Stimulated activated CD8-positive, alpha-beta memory T cell treated with anti-CD3 and anti-CD28 coated beads, Interleukin-12 subunit alpha, Interleukin-12 subunit beta, amount 100 ng/mL, for 4 hours (primary cell): ENCODE measurements around the gene MYO5B.

ENCODE experiments used
- DNase-seq: peaks from one replicate; pipeline ENCODE4 v3.0.0-alpha.2; 2020; ENCODE audit warnings: low read depth

The MYO5B gene

DNA sequence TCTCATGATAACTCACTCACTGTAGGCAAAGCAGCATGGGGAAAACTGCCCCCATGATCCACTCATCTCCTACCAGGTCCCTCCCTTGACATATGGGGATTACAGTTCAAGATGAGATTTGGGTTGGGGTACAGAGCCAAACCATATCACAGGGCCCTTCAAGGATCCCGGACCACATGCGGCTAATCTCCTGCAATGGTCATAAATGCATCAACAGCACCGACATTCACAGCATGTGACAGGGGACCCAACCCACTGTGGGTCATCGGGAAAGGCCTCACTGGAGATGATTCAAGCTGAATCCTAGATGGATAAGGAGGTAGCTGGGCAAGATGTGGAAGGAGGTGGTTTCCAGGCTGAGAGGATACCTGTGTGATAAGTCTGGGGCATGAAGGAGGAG, 129.4 kb downstream of the MYO5B start:
- DNase-seq, result no peak

DNA sequence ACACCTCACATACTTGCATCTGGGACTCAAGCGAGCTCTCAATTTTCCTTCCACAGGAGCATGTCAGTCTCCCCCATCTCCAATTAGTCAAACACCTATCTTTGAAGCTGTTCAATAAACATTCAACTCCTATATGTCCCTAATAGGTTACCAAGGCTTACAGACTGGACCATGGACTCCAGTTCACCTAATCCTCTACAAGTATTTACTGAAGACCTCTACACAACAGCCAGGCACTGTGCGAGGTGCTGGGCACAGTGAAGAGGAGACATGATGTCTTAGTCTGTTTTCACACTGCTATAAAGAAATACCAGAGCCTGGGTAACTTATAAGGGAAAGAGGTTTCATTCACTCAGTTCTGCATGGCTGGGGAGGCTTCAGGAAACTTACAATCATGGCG, 129.9 kb downstream of the MYO5B start:
- no peak for DNase-seq

GRCh38 chr18:50061876-50062517, 132.9 kb downstream of the MYO5B start:
- no peak for DNase-seq

GRCh38 chr18:50060822-50061221, 134.1 kb downstream of the MYO5B start:
- DNase-seq, result no peak

DNA sequence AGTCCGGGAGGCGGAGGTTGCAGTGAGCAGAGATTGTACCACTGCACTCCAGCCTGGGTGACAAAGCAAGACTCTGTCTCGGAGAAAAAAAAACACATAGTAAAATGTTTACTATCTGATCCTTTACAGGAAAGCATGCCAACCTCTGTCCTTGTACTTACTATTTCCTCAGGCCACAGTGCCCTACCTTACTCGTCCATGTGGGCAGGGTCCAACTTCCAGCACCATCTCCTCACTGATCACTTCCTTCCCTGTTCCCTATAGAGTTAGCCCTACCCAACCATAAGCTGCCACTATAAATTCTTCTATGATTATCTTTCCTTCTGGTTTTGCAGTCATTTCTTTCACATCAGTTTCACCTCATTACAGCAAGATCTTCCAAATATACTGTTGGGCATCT, 136.2 kb downstream of the MYO5B start:
- no peak for DNase-seq

DNA sequence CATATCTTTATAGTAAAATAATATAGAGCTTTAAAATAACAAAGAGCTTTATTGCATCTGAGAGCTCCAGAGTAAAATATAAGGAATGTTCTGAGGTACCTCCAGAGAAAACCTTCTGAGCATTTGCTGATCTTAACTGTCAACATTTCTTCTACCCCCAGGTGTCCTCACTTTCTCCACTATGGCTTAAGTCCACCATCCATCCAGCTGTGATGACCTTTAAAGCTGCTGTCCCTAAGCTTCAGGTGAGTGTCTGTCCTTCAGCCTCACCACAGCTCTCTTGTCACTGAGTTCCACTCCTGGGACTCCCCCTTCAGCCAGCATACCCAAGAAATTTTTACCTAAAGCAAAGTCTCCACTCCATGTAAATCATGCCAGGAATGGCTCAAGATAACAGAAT, 137.9 kb downstream of the MYO5B start:
- no peak for DNase-seq

DNA sequence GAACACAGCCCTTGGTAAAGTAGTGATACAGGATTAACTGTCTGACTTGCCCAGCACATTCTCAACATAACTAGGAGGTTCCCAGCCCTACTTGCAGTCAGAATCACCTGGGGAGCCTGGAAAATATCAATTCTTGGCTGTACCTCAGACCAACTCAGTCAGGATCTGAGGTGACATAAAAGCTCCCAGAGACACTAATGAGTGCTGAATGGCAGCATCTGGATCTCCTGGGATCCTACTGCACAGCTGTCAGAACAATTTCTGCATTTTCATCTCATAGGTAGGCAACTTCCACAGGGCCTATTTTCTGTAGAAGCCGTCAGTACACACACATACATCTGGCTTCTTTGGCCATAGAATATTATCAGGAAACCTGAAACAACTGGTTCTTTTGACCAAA, 138.8 kb downstream of the MYO5B start:
- no peak for DNase-seq

DNA sequence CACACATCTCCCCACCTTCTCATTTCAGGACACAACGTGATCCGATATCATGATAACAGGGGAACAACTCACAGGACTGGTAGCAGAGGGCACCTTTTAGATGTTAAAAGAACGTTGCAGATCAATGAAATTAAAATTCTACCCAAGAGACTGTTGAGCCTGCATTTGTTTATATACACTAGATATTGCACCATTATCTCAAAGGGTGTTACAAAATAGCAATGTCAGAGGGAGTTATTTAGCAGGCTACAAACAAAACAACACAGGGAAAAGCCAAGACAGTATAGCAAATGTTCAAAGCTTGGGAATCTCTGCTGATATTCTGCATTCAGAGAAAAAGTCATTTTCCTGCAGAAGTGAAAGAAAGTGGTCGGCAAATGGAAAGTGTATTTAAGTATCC, 139.5 kb downstream of the MYO5B start:
- no peak for DNase-seq

- no peak for DNase-seq
Observed at GRCh38 chr18:50053111-50053510, 141.8 kb downstream of the MYO5B start.

- no peak for DNase-seq
Observed at GRCh38 chr18:50051288-50051687, 143.7 kb downstream of the MYO5B start.

- DNase-seq, result no peak
Observed at GRCh38 chr18:50045126-50045525, 149.8 kb downstream of the MYO5B start.

DNA sequence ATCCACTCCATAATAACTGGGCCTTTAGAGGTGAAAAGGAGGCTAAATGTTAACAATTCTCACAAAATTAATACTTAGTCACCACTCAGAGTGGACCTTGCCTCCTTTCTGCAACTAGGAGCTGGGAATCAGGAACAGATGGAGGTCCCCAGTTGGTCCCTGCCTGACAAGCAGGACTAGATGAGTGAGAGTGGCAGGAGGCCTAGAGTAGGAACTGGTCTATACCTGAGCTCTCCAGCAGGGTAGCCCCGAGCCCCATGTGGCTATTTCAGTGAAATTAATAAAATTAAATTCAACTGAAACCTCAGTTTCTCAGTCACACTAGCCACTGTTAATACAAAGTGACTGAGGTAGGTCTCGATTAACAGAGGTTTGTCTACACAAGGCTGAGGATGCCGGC, 150.5 kb downstream of the MYO5B start:
- DNase-seq, result no peak

- DNase-seq, result no peak
Observed at GRCh38 chr18:50042611-50043010, 152.3 kb downstream of the MYO5B start.

DNA sequence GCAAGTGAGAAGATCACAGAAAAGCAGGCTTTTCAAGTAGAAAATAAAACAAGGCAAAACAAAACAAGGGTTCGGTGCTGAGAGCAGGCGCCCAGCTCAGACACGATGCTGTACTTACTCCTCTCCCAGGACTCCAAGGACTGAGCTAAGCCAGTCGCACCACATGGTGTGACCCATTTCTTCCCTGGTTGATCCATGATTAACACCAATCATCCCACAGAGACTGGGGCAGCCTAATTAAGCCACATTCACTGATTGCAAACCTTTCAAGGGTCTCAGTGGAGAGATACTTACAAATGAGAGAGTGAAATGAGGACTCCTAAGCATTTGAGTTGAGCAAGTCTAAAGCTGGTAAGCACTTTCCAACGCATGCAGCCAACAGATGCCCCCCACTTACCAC, 155.2 kb downstream of the MYO5B start:
- no peak for DNase-seq

DNA sequence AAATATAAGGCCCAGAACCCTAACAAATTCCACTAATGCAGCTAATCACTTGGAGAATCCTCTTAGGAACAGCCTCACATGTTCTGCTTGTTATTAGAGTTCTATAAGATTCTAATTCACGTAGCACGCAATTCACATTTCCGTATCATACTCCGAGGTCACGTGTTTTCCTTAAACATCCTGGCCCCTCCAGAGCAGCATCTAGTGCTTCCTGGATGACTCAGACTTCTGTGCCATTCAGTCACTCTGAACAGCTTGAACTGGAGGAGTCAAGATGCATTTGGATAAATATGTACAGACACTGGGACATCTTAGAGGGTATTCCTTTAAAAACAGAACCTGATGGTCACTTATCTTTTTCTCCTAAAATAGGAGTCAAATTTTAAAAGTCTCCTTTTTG, 156.5 kb downstream of the MYO5B start:
- no peak for DNase-seq

DNA sequence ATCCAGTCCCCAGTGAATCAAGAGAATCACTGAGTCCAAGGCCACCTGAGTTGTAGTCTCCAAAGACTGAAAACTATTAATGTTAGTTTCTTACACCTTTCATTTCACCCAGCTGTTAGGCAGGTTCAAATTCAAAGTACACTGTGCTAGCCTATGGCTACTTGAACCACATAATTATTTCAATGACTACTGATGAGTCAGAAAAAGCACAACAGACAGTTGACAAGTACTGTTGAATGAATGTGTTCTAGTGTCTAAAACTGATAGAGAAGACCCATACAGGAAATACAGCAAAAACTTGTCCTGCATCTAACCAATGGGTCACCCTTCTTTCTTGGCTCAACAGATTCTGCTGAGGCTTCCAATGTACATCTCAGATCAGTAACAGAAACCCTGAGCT, 160.9 kb downstream of the MYO5B start:
- no peak for DNase-seq

- DNase-seq, result no peak
Observed at GRCh38 chr18:50033004-50033403, 161.9 kb downstream of the MYO5B start.

DNA sequence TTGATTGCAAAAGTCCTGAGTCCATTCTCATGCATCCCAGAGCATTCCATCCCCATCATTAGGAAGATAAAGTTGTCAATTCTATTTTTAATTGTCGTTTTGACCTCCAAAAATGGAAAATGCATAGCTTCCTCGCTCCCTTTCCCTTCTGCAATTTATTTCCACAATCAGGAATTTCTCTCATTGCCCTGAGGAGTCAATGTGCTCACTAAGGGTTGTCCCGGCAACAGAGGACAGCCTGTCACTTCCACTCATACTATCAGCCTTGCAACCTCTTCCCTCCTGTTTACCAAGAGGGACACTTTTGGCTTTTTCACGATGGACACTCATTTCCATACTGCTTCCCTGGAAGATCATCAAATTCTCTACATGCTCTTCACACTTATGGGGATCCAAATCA, 164.8 kb downstream of the MYO5B start:
- no peak for DNase-seq

- DNase-seq, result no peak
Observed at GRCh38 chr18:50027996-50028395, 167.0 kb downstream of the MYO5B start.

DNA sequence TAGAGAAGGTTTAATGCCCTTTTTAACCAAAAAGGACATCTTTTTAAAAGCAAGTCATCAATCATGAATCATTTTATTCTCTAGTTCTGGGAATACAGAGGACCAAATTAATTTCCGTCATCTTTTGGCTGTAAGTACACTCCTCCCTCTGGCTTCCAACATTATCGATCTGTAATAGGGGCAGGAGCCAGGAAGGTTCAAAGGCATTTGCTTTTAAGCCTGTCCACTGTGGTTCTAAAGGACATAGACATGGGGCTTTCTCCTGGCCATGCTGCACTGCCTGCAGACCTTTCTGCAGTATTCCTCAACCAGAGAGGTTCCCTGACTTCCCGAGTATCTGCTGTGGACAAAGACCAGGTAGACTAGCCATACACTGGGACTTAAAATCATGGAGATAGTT, 170.5 kb downstream of the MYO5B start:
- DNase-seq, result no peak

GRCh38 chr18:50022985-50023384, 172.0 kb downstream of the MYO5B start:
- no peak for DNase-seq

DNA sequence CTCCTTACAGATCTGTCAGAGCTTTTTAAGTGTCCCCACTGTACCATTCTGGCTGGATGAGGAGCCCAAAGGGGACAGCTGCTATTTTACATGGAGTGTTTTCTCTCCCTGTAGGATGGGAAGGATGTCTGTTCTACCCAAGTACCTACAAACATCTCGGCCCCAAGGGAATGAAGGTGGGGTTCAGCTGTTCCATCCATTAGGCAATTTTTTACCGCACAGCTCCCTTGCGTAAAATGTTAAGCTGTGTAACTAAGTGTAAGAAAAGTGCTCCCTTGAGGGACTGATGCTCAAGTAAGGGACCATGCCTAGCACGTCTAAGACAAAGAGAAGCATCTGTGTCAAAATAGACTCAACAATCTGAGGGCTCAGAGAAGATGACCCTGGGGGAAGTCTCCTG, 180.3 kb downstream of the MYO5B start:
- no peak for DNase-seq

DNA sequence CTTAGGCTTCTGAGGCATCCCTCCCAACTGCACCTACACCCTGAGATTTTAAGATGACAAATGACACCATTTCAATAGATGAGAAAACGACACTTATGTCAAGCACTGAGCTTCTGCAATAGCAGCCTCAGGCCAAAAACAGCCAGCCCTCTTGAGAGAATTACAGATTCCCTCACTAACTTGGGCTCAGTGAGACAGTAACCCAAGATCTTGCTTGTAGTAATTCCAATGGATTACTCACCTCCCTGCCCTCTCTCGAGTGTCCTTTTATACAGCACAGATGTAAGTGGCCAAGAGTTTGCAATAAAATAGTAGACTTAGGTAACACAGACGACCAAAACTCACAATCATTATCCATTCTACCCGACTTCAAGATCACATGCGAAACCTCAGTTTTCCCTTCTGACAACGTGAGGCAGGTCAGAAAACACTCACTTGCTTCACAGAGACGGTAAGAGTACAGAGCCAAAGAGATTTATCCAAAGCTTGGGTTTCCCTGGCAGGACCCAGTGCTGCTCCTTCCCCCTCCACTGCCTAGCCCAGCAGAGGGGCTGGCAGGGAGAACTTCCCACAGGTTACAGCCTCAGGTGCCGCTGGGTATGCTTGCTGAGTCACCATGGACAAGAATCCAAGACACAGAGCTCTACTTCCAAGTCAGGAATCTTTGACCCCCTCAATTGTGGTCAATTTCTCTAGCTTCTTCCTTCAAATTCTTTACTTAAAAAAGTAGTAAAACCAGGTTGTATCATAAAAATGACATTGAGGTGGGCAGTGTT, 181.4 kb downstream of the MYO5B start:
- DNase-seq, result no peak

DNA sequence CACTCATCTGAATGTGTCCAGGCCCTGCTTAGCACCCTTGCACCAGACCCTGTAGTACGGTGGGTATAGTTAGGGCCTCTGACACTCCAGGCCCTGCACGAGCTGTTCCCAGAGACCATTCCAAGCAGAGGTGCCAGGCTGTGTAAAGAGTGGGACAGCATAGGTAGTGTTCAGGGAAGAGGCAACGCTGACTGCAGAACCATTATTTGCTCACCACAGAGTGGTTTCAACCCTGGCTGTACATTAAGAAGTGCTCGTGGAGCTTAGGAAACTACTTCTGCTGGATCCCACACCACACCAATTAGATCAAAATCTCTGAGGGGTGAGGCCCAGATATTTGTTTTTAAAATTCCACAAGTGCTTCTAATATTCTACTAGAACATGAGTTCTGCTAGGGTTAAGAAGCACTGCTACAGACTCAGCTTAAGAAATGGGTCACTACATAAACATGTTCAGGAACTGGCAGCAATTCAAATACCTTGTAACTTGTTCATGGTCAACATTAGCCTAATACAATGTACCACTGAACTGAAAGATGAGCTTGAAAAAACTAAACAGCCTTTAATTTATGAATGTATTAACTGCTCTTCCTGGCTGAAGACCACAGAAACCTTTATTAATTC, 183.0 kb downstream of the MYO5B start:
- DNase-seq, result no peak
